Fibroblast of skin of right quadriceps (primary cell): ENCODE data around the gene PAK4.

Source experiments
- DNase-seq: peaks from one replicate; pipeline ENCODE4 v3.0.0-alpha.2; 2013

PAK4 gene

DNA sequence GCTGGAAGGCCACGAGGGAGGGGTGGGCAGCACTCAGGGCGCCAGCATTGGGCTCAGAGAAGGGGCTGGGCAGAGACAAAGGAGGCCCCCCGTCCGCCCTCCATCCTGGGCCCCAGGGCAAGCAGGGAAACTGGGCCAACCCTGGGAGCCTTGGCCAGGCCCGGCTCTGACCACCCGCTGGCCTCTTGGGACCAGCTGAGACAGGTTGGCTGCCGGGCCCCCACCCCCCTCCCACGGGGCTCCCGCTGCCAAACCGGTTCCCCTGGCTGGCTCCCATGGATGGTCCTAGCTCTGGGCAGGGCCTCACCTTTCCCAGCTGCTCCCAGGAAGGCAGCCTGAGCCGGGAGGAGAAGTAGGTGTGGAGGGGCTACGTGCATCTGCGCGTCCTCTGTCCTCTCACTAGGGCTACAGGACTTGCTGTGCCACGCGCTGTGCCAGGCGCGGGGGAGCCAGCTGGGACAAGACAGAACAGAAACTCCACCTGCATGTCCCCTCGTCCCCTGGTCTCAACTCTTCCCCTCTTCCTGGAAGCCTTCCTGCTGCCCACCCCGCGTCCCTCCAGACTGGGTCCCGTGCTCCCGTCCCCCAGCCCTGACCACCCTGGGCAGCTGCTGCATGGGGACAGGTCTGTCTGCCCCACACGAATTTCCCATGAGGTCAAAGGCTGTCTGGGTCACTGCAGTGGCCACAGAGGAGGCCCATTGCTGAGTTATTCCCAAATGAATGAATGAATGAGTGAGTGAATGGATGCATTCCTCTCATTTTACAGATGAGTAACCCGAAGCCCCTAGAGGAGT is 42.1 kb downstream of the PAK4 start:
- DNase-seq: no peak

DNA sequence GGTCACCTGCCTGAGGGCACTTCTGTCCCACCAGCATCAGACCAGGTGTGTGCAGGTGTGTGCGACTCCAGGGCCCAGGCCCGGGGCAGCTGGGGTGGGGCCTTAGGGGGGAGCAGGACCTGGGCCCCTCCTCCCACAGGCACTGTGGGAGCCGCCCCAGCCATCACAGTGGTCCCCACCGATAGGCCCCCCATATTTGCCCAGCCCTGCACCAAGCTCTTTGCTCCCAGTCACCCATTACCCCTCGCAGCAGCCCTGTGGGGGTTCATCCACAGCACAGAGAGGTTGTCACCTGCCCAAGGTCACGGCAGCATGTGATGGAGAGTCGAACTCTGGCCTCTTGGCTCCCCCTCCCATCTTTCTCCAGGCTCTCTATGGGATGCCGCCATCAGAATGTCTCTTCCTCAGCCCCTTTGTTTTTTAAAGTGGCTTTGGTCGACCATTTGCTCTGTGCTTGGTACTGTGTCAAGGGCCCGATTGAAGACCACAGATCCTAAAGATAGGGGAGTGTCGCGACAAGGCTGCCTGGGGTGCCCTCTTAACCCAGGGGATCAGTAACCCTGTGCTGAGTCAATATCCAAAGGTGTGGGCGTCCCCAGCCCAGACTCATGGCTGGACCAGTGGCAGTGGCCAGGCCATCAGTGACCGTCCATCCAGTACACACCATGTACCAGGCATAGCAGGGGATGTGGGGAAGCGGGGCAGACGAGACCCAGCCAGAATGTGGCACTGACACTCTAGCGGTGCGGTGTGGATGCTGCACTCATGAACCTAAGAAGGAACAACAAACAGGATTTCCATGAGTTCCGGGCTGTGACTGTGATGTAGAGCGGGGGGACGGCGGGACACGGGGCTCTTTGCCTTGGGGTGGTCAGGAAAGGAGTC is 42.9 kb downstream of the PAK4 start:
- DNase-seq: no peak

DNA sequence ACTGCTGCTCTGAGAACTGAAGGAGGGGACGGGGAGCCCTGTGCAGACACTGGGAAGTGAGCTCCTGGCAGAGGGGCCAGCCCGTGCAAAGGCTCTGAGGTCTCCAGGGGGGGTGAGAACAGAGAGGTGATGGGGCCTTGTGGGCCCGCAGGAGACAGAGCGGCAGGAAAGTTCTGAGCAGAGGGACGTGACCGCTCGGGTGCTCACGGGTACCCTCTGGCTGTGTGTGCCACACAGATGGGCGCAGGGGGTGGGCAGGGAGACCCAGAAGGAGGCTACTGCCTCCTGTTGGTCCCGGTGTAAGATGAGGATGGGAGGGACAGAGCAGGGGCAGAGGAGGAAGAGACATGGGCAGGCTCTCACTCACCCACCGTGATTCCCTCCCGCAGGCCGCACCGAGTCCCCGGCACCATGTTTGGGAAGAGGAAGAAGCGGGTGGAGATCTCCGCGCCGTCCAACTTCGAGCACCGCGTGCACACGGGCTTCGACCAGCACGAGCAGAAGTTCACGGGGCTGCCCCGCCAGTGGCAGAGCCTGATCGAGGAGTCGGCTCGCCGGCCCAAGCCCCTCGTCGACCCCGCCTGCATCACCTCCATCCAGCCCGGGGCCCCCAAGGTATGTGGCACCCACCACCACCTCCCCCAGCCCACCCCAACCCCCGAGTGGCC is 43.7 kb downstream of the PAK4 start:
- DNase-seq: no peak

DNA sequence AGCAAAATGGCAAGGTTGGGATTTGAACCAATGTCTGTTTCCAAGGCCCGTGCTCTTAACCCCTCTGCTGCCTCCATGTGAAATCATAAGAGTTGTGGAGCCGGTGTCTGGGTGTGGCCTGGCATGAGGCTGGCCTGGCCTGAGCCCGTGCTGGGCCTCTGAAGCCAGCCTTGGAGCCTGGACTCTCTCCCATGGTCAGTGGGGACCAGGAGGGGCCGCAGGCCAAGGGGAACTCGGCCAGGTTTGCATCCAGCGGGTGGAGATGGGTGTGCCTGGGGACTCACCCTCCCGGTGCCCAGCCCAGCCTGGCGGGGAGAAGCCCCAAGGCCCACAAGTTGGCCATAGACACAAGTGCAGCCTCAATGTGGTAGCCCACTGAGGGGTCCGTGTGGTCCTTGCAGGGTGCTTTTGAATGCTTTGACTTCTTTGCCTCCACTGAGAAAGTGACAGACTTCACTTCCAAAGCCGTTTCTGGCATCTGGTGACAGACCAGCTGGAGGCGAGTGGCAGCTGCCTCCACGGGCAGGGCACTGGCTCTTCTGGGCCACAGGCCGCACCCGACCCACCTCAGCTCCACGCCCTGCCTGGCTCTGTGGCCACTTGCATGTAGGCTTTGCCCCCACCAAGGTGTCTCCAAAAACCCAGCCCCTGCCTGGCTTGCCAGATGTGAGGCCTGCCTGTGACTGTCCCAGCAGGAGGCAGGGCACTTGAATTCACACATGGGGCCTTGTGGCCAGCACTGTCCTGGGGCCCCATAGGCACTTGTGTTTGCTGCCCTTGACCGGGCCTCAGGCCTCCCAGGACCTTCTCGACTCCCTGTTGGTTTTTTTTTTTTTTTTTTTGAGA is 45.0 kb downstream of the PAK4 start:
- no peak for DNase-seq

DNA sequence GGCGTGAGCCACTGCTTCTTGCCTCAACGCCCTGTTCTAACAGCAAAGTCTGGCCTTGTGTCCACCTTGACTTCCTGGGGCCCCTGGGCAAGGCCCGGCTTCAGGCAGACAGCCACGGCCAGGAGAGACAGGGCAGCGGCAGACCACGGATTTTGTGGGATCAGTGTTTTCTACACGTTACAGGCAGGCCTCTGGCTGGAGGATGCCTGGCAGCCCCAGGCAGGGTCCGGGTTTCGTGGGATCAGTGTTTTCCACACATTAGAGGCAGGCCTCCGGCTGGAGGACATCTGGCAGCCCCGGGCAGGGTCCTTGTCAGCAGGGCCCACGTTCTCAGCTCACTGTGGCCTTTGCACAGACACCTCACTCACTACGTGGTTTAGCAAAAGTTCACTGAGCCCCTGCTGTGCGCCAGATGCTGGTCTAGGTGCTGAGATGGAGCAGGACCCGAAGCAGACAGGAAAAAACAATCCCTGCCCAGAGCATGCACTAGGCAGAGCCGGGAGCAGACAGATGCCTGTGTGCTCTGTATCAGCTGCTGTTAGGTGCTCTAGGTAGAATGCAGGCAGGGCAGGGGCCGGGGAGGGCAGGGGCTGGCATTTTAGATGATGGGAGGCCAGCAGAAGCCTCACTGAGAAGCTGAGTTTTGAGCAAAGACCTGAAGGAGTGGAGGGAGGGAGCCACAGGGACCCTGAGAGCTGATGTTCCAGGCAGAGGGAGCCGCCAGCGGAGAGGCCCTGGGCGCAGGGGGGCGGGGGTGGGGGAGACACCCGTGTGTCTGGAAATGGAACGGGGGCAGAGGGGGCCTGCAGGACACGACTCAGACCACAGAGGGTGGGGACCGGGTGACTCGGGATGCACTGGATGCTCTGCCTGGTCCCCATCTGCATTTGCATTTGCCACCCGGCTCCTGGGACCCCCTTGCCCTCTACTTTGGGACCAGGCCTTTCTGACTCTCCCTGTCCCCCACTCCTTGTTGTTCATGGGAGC is 46.2 kb downstream of the PAK4 start:
- no peak for DNase-seq

DNA sequence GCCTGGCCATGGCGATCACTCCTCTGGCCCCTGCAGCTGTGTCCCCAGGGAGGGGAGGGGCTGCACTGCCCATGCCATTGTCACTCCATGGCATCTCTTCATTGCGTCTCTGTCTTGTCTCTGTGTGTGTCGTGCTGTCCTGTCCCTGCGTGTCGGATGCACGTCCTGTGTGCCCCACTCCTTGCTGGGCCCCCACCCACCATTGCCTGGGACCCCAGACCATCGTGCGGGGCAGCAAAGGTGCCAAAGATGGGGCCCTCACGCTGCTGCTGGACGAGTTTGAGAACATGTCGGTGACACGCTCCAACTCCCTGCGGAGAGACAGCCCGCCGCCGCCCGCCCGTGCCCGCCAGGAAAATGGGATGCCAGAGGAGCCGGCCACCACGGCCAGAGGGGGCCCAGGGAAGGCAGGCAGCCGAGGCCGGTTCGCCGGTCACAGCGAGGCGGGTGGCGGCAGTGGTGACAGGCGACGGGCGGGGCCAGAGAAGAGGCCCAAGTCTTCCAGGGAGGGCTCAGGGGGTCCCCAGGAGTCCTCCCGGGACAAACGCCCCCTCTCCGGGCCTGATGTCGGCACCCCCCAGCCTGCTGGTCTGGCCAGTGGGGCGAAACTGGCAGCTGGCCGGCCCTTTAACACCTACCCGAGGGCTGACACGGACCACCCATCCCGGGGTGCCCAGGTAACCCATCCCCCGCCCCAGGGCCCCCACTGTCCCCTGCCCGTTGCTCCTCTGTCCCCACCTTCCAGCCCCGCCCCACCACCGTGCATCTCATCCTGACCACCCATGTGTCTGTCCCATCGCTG is 47.3 kb downstream of the PAK4 start:
- DNase-seq: no peak

DNA sequence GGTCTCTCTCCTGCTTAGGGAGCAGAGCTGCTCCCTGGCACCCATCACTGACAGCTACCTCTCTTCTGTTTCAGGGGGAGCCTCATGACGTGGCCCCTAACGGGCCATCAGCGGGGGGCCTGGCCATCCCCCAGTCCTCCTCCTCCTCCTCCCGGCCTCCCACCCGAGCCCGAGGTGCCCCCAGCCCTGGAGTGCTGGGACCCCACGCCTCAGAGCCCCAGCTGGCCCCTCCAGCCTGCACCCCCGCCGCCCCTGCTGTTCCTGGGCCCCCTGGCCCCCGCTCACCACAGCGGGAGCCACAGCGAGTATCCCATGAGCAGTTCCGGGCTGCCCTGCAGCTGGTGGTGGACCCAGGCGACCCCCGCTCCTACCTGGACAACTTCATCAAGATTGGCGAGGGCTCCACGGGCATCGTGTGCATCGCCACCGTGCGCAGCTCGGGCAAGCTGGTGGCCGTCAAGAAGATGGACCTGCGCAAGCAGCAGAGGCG is 48.0 kb downstream of the PAK4 start:
- no peak for DNase-seq

DNA sequence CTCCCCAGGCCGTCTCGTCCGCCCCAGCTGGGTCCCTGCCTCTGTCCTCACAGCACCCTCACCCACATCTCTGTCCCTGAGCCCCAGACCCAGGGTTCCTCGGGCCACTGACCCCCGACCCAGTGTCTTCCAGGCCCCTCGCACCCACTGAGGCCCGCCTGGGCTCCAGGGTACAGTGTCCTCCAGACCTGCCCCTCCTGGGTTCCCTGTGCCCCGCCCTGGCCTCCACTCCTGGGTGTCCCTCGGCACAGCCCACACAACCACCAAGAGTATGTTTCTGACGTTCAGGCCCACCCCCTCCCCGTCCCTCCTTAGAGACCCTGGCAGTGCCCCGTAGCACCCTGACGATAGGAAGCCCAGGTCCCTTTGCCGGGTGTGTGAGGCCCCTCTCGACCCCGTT is 48.6 kb downstream of the PAK4 start:
- DNase-seq: no peak

DNA sequence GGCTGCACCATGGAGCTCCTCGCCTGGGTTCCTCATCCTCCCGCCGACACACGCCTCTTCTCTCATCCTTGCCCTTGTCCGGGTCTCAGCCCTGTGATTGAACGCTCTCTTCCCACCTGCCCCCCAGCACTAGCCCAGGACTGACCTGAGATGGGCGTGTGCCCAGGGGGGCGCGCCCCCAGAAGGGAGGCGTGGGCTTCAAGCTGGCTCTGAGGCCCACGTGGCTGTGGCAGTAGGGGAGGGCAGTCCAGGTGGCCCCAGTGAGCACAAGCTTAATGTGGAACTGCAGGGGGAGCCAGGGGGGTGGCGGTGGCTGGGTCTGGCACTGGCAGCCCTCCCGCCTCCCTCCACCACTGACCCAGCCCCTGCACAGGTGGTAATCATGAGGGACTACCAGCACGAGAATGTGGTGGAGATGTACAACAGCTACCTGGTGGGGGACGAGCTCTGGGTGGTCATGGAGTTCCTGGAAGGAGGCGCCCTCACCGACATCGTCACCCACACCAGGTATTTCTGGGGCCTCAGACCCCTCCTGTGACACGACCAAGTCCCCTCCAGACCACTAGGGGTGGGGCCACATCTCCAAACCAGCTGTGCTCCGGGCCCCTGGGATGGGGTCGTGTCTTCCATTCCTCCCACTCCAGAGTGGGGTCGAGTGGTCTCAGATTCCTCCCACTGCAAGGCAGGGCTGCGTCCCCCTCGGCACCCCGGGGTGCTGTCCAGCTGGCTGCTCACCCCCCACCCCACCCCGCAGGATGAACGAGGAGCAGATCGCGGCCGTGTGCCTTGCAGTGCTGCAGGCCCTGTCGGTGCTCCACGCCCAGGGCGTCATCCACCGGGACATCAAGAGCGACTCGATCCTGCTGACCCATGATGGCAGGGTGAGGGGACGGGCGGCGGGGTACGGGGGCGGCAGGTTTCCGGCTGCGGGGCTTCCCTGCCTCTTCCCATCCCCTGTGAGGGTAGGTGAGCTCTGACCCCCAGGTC is 49.3 kb downstream of the PAK4 start:
- DNase-seq: no peak

DNA sequence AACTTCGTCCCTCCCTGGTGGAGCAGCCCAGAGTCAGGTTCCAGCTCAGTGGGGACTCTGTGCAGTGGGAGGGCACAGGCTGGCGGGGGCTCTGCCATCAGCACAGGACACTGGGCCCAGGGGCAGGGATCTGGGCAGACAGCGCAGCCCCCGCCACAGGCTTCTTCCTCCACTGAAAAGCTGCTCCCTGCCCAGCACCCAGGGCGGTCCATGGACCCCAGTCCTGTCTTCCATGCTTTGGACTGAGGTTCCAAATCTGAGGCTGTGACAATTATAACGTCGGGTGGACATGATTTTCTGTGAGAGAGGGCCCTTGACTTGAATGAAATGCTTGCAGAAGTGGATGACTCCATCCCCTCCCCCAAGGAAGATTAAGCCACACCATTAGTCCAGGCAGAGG is 50.0 kb downstream of the PAK4 start:
- DNase-seq: no peak

DNA sequence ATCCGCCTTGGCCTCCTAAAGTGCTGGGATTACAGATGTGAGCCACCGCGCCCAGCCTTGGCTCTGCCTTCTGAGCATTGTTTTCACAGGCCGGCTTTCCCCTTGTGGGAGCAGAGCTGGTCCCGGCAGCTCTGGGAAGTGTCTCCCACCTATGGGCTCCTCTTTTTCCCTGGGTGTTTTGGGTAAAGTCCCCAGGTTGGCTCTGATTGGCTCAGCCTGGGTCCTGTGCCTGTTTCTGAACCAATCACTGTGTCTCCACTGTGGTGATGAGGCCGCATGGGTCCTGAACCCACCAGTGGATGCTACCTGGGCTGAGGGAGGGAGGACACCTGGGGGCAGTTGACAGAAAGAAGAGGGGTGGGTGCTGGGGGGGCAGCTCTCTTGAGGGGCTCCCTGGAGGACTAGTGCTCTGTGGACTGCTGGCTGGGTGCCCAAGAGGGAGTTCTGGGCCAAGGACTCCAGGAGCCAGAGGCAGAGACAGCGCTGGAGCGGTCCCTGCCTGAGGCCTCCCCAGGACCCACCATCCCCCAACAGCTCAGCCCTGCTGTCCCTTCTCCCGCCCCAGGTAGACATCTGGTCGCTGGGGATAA is 51.6 kb downstream of the PAK4 start:
- no peak for DNase-seq

DNA sequence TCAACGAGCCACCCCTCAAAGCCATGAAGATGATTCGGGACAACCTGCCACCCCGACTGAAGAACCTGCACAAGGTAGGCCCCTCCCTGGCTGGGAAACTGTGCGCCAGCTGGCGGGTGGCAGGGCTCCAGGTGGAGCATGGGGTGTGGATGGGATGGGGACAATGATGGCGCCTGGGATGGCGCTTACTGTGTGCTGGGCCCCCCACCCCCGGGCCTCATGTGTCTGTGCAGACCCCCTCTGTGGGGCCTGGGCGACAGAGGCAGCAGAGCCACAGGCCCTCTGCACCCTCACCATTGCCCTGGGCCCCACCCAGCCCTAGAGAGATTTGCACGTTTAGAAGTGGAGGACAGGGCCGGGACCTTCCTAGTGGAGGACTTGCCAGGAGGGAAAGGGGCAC is 52.1 kb downstream of the PAK4 start:
- DNase-seq: no peak

DNA sequence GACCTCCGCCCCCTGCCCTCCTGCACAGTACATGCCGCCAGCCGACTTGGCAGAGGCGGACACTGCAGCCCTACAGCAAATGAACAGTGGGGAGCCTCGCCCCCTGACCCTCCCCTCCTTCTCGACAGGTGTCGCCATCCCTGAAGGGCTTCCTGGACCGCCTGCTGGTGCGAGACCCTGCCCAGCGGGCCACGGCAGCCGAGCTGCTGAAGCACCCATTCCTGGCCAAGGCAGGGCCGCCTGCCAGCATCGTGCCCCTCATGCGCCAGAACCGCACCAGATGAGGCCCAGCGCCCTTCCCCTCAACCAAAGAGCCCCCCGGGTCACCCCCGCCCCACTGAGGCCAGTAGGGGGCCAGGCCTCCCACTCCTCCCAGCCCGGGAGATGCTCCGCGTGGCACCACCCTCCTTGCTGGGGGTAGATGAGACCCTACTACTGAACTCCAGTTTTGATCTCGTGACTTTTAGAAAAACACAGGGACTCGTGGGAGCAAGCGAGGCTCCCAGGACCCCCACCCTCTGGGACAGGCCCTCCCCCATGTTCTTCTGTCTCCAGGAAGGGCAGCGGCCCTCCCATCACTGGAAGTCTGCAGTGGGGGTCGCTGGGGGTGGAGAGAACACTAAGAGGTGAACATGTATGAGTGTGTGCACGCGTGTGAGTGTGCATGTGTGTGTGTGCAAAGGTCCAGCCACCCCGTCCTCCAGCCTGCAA is 52.9 kb downstream of the PAK4 start:
- DNase-seq: no peak

DNA sequence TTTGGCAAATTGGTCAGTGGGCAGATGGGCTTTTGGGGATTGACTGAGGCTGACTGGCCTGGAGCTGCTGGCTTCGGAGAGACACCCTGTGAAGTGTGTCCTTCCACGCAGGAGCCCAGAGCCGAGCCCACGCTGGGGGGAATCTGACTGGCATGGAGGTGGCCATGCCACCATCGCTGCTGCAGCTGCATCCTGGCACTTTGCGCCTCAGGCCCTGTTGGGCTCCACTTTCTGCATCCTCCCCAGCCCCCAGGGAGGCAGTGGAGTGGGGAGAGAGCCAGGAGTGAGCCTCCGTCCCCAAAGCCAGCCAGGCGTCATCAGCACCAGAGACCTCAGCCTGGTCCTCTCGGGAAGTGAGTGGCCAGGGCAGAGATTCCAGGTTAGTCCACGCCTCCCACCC is 54.2 kb downstream of the PAK4 start:
- DNase-seq: no peak

DNA sequence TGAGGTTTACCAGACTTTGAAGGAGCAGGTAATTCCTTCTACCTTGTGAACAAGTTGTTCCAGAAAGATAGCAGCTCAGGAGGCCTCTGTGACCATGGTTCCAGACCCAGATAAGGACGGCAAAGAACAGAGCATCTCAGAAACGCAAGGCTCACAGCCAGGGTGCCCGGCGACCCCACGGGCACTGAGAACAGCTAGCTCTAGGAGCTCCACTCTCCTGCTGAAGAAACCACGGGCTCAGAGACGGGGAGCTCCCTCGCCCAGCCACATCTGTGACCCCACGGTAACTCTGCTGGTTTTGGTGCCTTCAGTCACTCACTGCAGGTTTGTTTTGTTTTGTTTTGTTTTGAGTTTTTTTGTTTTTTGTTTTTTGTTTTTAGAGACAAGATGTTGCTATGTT is 55.2 kb downstream of the PAK4 start:
- no peak for DNase-seq

DNA sequence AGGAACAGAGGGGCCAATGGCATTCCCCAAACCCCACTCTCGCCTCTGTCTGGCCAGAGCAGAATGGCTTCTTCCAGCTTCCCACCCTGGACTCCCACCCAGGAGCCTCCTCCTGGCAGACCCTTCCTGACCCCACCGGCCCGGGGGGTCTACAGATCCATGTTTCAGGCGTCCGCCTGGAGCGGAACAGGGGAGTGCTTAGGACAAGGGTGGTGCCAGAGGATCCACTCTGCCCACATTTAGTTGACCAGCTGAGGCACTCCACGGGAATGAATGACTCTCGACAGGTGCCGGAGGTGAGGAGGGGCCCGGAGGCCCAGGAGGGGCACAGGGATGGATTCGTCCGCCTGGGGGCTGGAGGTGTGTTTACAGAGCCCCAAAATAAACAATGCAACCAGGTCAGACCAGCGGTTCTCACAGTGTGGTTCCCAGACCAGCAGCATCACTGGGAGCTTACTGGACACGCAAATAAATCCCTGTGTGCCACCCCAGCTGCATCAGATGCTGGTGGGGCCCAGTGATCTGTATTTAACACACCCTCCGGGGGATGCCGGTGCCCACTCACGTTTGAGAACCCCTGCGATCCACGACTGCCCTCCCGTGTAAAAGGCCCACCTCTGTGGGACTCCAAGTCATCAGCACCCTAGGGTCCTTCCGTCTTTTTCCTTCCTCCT is 56.1 kb downstream of the PAK4 start:
- no peak for DNase-seq

DNA sequence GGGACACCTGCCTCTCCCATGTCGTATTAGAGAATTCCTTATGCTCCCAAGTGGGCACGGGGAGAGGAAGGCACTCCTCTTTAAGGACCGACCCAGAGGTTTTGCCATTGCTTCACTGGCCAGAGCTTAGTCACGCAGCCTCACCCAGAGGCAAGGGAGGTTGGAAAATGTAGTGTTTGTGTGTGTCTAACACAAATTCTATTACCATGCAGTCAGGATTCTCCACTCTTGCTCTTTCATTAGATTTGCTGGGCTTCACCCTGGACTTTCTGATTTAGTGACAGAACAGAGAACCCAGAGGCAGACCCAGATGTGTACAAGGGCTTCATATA is 56.6 kb downstream of the PAK4 start:
- no peak for DNase-seq

DNA sequence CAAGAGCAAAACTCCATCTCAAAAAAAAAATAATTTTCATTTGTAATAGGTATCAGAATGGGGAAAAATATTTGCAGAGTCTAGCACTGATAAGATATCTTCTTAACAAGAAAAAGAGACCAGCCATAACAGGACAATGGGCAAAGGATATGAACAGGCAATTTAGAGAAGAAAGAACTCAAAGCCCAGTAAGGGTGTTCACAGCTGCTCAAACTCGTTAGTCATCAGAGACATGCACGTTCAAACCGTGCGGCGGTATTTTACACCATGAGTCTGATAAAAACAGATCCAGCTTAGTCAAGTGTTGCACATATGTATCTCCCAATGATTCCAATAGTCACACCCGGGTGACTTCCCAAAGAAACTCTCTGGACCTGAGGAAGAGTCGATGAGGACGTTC is 57.5 kb downstream of the PAK4 start:
- DNase-seq: peak; percentile 13
